Measurements from ENCODE around the gene FOXD3.

The FOXD3 gene

DNA sequence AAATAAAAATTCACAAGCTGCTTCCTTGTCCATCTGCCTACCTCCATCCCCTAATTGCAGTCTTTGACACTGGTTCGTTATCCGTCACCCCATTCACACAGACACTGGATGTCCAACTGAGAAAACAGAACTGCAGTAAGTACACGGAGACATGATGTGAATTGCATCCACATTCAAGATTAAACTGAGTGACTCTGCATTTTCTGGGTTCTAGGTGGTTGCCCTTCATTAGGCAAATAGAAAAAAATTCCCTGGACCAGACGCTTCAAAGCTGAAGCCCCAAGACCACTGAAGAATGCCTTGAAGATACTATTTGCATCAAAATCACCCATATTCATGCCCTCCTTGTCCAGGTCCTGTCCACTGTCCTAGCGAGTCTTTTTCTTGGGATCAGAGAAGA is 37.2 kb downstream of the FOXD3 start:
- no peaks in the 10 kb centered on the region for H3K27me3 ChIP-seq (ENCODE audit: insufficient read depth, low read depth, severe bottlenecking)
- H3K4me3 ChIP-seq (ENCODE audit: low read depth, low read length), result no peak overlapping the region
- no peaks in the 10 kb centered on the region for H3K9me3 ChIP-seq (ENCODE audit: severe bottlenecking)
- no peak for DNase-seq
- TF ChIP-seq, protein P1, sequence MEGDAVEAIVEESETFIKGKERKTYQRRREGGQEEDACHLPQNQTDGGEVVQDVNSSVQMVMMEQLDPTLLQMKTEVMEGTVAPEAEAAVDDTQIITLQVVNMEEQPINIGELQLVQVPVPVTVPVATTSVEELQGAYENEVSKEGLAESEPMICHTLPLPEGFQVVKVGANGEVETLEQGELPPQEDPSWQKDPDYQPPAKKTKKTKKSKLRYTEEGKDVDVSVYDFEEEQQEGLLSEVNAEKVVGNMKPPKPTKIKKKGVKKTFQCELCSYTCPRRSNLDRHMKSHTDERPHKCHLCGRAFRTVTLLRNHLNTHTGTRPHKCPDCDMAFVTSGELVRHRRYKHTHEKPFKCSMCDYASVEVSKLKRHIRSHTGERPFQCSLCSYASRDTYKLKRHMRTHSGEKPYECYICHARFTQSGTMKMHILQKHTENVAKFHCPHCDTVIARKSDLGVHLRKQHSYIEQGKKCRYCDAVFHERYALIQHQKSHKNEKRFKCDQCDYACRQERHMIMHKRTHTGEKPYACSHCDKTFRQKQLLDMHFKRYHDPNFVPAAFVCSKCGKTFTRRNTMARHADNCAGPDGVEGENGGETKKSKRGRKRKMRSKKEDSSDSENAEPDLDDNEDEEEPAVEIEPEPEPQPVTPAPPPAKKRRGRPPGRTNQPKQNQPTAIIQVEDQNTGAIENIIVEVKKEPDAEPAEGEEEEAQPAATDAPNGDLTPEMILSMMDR (IDR thresholded peaks at IDR 0.05; ENCODE audit: low read depth, low read length), result no peak
- no peaks in the 10 kb centered on the region for H3K36me3 ChIP-seq
- H3K27ac ChIP-seq, result no peak overlapping the region

DNA sequence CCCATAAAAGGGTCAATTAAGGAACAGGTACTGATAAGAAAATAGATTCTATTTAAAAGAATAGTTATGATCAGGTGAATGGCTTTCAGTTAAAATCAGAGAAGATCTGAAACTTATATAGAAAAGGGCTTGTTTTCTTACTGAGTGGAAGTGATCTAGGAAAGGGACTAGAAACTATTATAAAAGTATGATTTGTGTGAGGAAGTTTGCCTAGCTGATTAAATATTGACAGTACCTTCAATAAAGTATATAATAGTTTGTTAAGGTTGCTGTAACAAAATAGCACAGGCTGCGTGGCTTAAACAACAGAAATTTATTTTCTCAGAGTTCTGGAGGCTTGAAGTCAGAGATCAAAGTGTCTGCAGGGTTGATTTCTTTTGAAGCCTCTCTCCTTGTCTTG is 39.7 kb downstream of the FOXD3 start:
- H3K27ac ChIP-seq, result no peak overlapping the region
- no peak overlapping the region for H3K4me3 ChIP-seq (ENCODE audit: low read depth, low read length)
- H3K9me3 ChIP-seq (ENCODE audit: severe bottlenecking), result no peaks in the 10 kb centered on the region
- no peaks in the 10 kb centered on the region for H3K36me3 ChIP-seq
- H3K27me3 ChIP-seq (ENCODE audit: insufficient read depth, low read depth, severe bottlenecking), result no peaks in the 10 kb centered on the region
- TF ChIP-seq, protein P1 (IDR thresholded peaks at IDR 0.05; ENCODE audit: low read depth, low read length), result no peak
- no peak for DNase-seq

DNA sequence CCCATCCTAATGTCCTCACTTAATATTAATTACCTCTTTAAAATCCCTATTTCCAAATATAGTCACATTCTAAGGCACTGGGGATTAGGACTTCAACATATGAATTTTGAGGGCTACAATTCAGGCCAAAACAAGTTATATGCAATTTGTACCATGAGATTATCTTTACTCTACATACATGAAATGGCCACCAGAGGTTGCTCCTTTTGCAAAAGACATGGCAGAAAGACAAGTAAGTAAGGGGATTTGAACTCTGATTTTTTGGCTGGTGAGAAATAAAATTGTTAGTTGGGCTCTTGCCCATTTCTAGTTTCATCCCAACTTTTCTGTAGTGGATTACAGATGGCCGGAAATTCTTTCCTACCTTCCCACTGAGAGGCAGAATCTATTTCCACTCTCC is 40.2 kb downstream of the FOXD3 start:
- Histone ChIP-seq H3K36me3 (no peaks in the 10 kb centered on the region; the same call in 1 of the 2 replicates), H3K27me3 (ENCODE audit: insufficient read depth, low read depth, severe bottlenecking) (no peaks in the 10 kb centered on the region), H3K27ac (no peak overlapping the region), H3K9me3 (ENCODE audit: severe bottlenecking) (no peaks in the 10 kb centered on the region), H3K4me3 (ENCODE audit: low read depth, low read length) (no peak overlapping the region)
- DNase-seq, result no peak
- TF ChIP-seq, protein P1 (IDR thresholded peaks at IDR 0.05; ENCODE audit: low read depth, low read length), result no peak

DNA sequence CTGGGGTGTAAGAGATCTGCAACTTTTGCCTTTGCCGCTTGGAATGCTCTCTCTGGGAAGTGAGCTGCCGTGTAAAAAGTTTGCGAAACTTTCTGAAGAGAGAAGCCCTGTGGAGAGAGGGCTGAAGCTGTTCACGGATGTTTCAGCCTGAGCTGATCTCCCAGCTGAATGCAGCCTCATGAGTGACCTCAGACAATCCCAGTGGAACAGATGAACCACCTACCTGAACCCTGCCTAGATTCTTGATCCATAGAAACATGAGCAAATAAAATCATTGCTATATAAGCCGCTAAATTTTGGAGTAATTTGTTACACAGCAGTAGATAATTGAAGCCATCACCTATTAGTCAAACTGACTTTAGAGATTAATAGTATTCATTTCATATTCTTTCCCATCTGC is 40.6 kb downstream of the FOXD3 start:
- H3K27ac ChIP-seq, result no peak overlapping the region
- no peaks in the 10 kb centered on the region; the same call in 1 of the 2 replicates for H3K36me3 ChIP-seq
- H3K27me3 ChIP-seq (ENCODE audit: insufficient read depth, low read depth, severe bottlenecking), result no peaks in the 10 kb centered on the region
- H3K9me3 ChIP-seq (ENCODE audit: severe bottlenecking), result no peaks in the 10 kb centered on the region
- no peak overlapping the region for H3K4me3 ChIP-seq (ENCODE audit: low read depth, low read length)
- no peak for DNase-seq
- TF ChIP-seq, protein P1 (IDR thresholded peaks at IDR 0.05; ENCODE audit: low read depth, low read length), result no peak

DNA sequence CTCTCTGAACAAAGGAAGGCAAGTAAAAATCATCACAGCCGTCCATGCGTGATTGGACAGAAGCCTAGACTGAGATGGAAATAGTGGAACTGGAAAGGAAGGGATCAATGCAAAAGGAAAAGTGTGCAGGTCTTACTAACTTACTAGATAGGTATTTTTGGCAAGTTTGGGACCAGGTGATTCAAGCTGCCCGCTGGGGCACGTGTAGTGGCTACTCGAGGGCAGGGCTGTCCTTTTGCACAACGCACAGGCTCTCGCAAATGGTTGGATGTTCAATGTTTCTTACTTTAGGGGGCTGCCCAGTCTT is 44.5 kb downstream of the FOXD3 start:
- Histone ChIP-seq H3K27me3 (ENCODE audit: insufficient read depth, low read depth, severe bottlenecking) (no peaks in the 10 kb centered on the region), H3K9me3 (ENCODE audit: severe bottlenecking) (no peaks in the 10 kb centered on the region), H3K36me3 (peaks cover 4% of the 10 kb centered on the region), H3K27ac (peak overlapping the region; percentile 69), H3K4me3 (ENCODE audit: low read depth, low read length) (peak overlapping the region; percentile 42)
- TF ChIP-seq, protein P1 (IDR thresholded peaks at IDR 0.05; ENCODE audit: low read depth, low read length), result no peak
- DNase-seq, result no peak

Data from WERI-Rb-1 (cell line).